Right lobe of liver (tissue), 4 donors: ENCODE results near the gene ATXN1.

Experiments used
- POLR2A ChIP-seq: fragments of 450-650 bp; IDR thresholded peaks from one replicate; pipeline ENCODE4 v1.6.1; 2017; ENCODE audit warnings: antibody characterized with exemption, mild to moderate bottlenecking
- TF ChIP-seq, protein P1 (sequence below), 4 donors: fragments of 200-600 bp in 3 of 4; fragments of 450-650 bp in 1 of 4; IDR thresholded peaks; one replicate each; pipeline versions ENCODE4 v1.5.1 to v1.8.0; 2016 to 2022; ENCODE audit warnings: antibody characterized with exemption in 4 of 4, mild to moderate bottlenecking in 2 of 4
- donor health status: DM: no; HTN: no; CAD: no.
- donor health status: DM: no; HTN: no; CAD: no.
- donor health status: DM: no; HTN: yes; CAD: no.

DNA sequence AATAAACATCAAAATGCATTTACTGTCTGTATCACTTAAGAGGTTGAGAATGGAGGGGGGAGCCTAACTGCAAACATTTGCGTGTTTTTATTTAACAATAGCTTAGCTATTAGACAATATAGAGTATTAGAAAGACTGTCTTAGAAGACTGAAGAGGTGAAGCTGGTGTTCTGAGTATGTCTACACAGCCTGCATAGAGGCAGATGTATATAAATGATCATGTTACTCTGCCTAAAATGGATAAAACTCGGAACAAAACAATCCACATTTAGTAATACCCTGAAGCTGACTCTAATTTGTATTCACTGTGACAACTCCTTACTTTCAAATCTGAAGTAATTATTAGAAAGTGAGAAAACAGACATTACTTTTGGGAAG, 340.9 kb downstream of the ATXN1 start:
- TF ChIP-seq, protein P1, sequence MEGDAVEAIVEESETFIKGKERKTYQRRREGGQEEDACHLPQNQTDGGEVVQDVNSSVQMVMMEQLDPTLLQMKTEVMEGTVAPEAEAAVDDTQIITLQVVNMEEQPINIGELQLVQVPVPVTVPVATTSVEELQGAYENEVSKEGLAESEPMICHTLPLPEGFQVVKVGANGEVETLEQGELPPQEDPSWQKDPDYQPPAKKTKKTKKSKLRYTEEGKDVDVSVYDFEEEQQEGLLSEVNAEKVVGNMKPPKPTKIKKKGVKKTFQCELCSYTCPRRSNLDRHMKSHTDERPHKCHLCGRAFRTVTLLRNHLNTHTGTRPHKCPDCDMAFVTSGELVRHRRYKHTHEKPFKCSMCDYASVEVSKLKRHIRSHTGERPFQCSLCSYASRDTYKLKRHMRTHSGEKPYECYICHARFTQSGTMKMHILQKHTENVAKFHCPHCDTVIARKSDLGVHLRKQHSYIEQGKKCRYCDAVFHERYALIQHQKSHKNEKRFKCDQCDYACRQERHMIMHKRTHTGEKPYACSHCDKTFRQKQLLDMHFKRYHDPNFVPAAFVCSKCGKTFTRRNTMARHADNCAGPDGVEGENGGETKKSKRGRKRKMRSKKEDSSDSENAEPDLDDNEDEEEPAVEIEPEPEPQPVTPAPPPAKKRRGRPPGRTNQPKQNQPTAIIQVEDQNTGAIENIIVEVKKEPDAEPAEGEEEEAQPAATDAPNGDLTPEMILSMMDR (IDR thresholded peaks at IDR 0.05) = no peak
- TF ChIP-seq POLR2A = no peak
